HL-60/S4 treated with retinoic acid at 250 ng/mL for 4 days and 3 days (cell line): ENCODE measurements around the gene RSPRY1.

ENCODE experiments used
- in situ Hi-C: fragments of 300-500 bp; cut with MboI; formaldehyde crosslinking; loops from 2 replicates; pipeline ENCODE4 v1.7.0; 2022; ENCODE audit warnings: low sequenced_read_pairs

The RSPRY1 gene

GRCh38 chr16:57152096-57153093 is 33.7 kb upstream of the RSPRY1 start:
- in situ Hi-C loops = loop anchor here (25.0 kb wide), 1 partner anchor 190 kb away; the partner anchor contains the start of gene CETP

- in situ Hi-C loops = loop anchor here (25.0 kb wide), 1 partner anchor 192 kb away; the partner anchor contains the start of gene CETP
These were observed 32.3 kb upstream of the RSPRY1 start for GRCh38 chr16:57153841-57154240.

- in situ Hi-C loops = loop anchor here (25.0 kb wide), 1 partner anchor 194 kb away; the partner anchor contains the start of gene CETP
These were observed 30.3 kb upstream of the RSPRY1 start for GRCh38 chr16:57155702-57156350.

- in situ Hi-C loops = loop anchor here (25.0 kb wide), 1 partner anchor 194 kb away; the partner anchor contains the start of gene CETP
These were observed 29.8 kb upstream of the RSPRY1 start for GRCh38 chr16:57156351-57156703.

GRCh38 chr16:57157533-57157932 is 28.6 kb upstream of the RSPRY1 start:
- in situ Hi-C loops = loop anchor here (25.0 kb wide), 1 partner anchor 195 kb away; the partner anchor contains the start of gene CETP

- in situ Hi-C loops = loop anchor here (25.0 kb wide), 1 partner anchor 197 kb away; the partner anchor contains the start of gene CETP
These were observed 26.7 kb upstream of the RSPRY1 start for GRCh38 chr16:57159447-57159846.

- in situ Hi-C loops = loop anchor here (10.0 to 25.0 kb wide), 2 partner anchors 79 to 202 kb away; partner anchors contain the start of gene CETP
These were observed 22.3 kb upstream of the RSPRY1 start for GRCh38 chr16:57163842-57164241.

GRCh38 chr16:57165483-57165882 is 20.6 kb upstream of the RSPRY1 start:
- in situ Hi-C loops = loop anchor here (10.0 to 25.0 kb wide), 2 partner anchors 81 to 203 kb away; partner anchors contain the start of gene CETP

- in situ Hi-C loops = loop anchor here (10.0 to 25.0 kb wide), 2 partner anchors 81 to 204 kb away; partner anchors contain the start of gene CETP
These were observed 20.2 kb upstream of the RSPRY1 start for GRCh38 chr16:57165938-57166337.

GRCh38 chr16:57166451-57166850 is 19.7 kb upstream of the RSPRY1 start:
- in situ Hi-C loops = loop anchor here (10.0 to 25.0 kb wide), 2 partner anchors 82 to 204 kb away; partner anchors contain the start of gene CETP

GRCh38 chr16:57166951-57167350 is 19.2 kb upstream of the RSPRY1 start:
- in situ Hi-C loops = loop anchor here (10.0 to 25.0 kb wide), 2 partner anchors 82 to 205 kb away; partner anchors contain the start of gene CETP

- in situ Hi-C loops = loop anchor here (10.0 to 25.0 kb wide), 2 partner anchors 83 to 205 kb away; partner anchors contain the start of gene CETP
These were observed 18.6 kb upstream of the RSPRY1 start for GRCh38 chr16:57167538-57167937.

GRCh38 chr16:57167953-57168352 is 18.2 kb upstream of the RSPRY1 start:
- in situ Hi-C loops = loop anchor here (10.0 to 25.0 kb wide), 2 partner anchors 83 to 206 kb away; partner anchors contain the start of gene CETP

GRCh38 chr16:57169327-57169726 is 16.8 kb upstream of the RSPRY1 start:
- in situ Hi-C loops = loop anchor here (10.0 to 25.0 kb wide), 2 partner anchors 85 to 207 kb away; partner anchors contain the start of gene CETP

GRCh38 chr16:57172721-57173290 is 13.3 kb upstream of the RSPRY1 start:
- in situ Hi-C loops = loop anchor here (25.0 kb wide), 1 partner anchor 211 kb away; the partner anchor contains the start of gene CETP

GRCh38 chr16:57175896-57176295 is 10.2 kb upstream of the RSPRY1 start:
- in situ Hi-C loops = no loop called here

- in situ Hi-C loops = no loop called here
These were observed 7.9 kb upstream of the RSPRY1 start for GRCh38 chr16:57178196-57178595.

- in situ Hi-C loops = no loop called here
These were observed 7.3 kb upstream of the RSPRY1 start for GRCh38 chr16:57178793-57179212.

GRCh38 chr16:57179215-57179828 is 6.8 kb upstream of the RSPRY1 start:
- in situ Hi-C loops = no loop called here

GRCh38 chr16:57184113-57184512 is 2.0 kb upstream of the RSPRY1 start:
- in situ Hi-C loops = no loop called here
